Glutamatergic neuron (in vitro differentiated cells): ENCODE data around the gene EME1. TPM values are rescaled to one million over a fixed set of nuclear protein-coding genes. Genes with fewer than 3 reads are reported as not detected.

Experiments used
- DNase-seq: peaks from one replicate; pipeline ENCODE4 v3.0.0; 2022
- H3K27ac Mint-ChIP-seq: one replicate; pipeline ENCODE4 v1.8.0; 2020; ENCODE audit warnings: mild to moderate bottlenecking, mixed read lengths, inconsistent platforms; ENCODE audit not compliant: unreplicated experiment
- H3K27me3 Mint-ChIP-seq: one replicate; pipeline ENCODE4 v1.8.0; 2020; ENCODE audit warnings: mild to moderate bottlenecking, moderate library complexity, mixed read lengths, inconsistent platforms; ENCODE audit not compliant: unreplicated experiment
- H3K36me3 Mint-ChIP-seq: one replicate; pipeline ENCODE4 v1.8.0; 2020; ENCODE audit warnings: mild to moderate bottlenecking, mixed read lengths, inconsistent platforms; ENCODE audit not compliant: unreplicated experiment
- H3K4me1 Mint-ChIP-seq: one replicate; pipeline ENCODE4 v1.8.0; 2020; ENCODE audit warnings: mild to moderate bottlenecking, low read depth, mixed read lengths, inconsistent platforms; ENCODE audit not compliant: unreplicated experiment
- H3K4me3 Mint-ChIP-seq: one replicate; pipeline ENCODE4 v1.8.0; 2020; ENCODE audit warnings: mild to moderate bottlenecking, mixed read lengths, inconsistent platforms; ENCODE audit not compliant: unreplicated experiment
- H3K9me3 Mint-ChIP-seq: one replicate; pipeline ENCODE4 v1.8.0; 2020; ENCODE audit warnings: mild to moderate bottlenecking, moderate library complexity, mixed read lengths, inconsistent platforms; ENCODE audit not compliant: unreplicated experiment
- CTCF ChIP-seq: fragments of 200-600 bp; sonication (generic); IDR thresholded peaks from one replicate; pipeline ENCODE4 v1.5.0; 2021; ENCODE audit not compliant: partially characterized antibody, unreplicated experiment
- total RNA-seq: library from RNA; stranded (reverse); fragmentation: NEBNext Ultra II Directional; extraction: Animal tissue kit (Norgen Biotek cat#: 25700); gene quantifications from one replicate; pipeline ENCODE4 v1.2.1, GENCODE V29; 2021; ENCODE audit not compliant: unreplicated experiment

EME1 gene
- total RNA-seq, 1 donor from 2014 or later = 4.7 TPM

- Mint-ChIP-seq H3K4me1 (peaks cover 7% of the 10 kb centered on the region), H3K27me3 (peaks cover 14% of the 10 kb centered on the region), H3K27ac (no peak overlapping the region), H3K4me3 (no peak overlapping the region), H3K36me3 (no peaks in the 10 kb centered on the region), H3K9me3 (peaks cover 15% of the 10 kb centered on the region)
- no peak for DNase-seq
- TF ChIP-seq CTCF = no peak
Observed at GRCh38 chr17:50349243-50349600, 23.8 kb upstream of the EME1 start.

GRCh38 chr17:50350733-50351132, 22.3 kb upstream of the EME1 start:
- TF ChIP-seq CTCF = no peak
- Mint-ChIP-seq H3K4me3 (no peak overlapping the region), H3K27me3 (peaks cover 16% of the 10 kb centered on the region), H3K4me1 (no peaks in the 10 kb centered on the region), H3K36me3 (no peaks in the 10 kb centered on the region), H3K9me3 (peaks cover 14% of the 10 kb centered on the region), H3K27ac (peak overlapping the region; percentile 46)
- DNase-seq = no peak

- Mint-ChIP-seq H3K36me3 (no peaks in the 10 kb centered on the region), H3K9me3 (peaks cover 14% of the 10 kb centered on the region), H3K4me1 (no peaks in the 10 kb centered on the region), H3K27me3 (peaks cover 14% of the 10 kb centered on the region), H3K27ac (no peak overlapping the region), H3K4me3 (no peak overlapping the region)
- no peak for DNase-seq
- no peak for TF ChIP-seq CTCF
Observed at GRCh38 chr17:50352072-50352692, 20.8 kb upstream of the EME1 start.

GRCh38 chr17:50352693-50353599, 20.1 kb upstream of the EME1 start:
- no peak overlapping the region for H3K27ac Mint-ChIP-seq
- no peak overlapping the region for H3K4me3 Mint-ChIP-seq
- H3K9me3 Mint-ChIP-seq = peaks cover 11% of the 10 kb centered on the region
- H3K27me3 Mint-ChIP-seq = peaks cover 11% of the 10 kb centered on the region
- DNase-seq = no peak
- no peak for TF ChIP-seq CTCF
- no peaks in the 10 kb centered on the region for H3K36me3 Mint-ChIP-seq
- no peaks in the 10 kb centered on the region for H3K4me1 Mint-ChIP-seq

GRCh38 chr17:50353600-50354195, 19.3 kb upstream of the EME1 start:
- no peaks in the 10 kb centered on the region for H3K36me3 Mint-ChIP-seq
- H3K4me3 Mint-ChIP-seq = no peak overlapping the region
- H3K9me3 Mint-ChIP-seq = peaks cover 8% of the 10 kb centered on the region

More at GRCh38 chr17:50353600-50354195, 19.3 kb upstream of the EME1 start:
- Mint-ChIP-seq H3K27me3 (peaks cover 11% of the 10 kb centered on the region), H3K27ac (no peak overlapping the region), H3K4me1 (no peaks in the 10 kb centered on the region)
- DNase-seq = no peak
- no peak for TF ChIP-seq CTCF
